ENCODE data around the gene CCNA2.

Gene CCNA2

GRCh38 chr4:121784975-121785374 is 38.7 kb downstream of the CCNA2 start:
- no peaks in the 10 kb centered on the region for H3K36me3 ChIP-seq (ENCODE audit: low read length)
- no peak overlapping the region for H2AFZ ChIP-seq (ENCODE audit: low read depth, low read length, severe bottlenecking)
- H3K9me3 ChIP-seq (ENCODE audit: insufficient read depth, low read length): no peaks in the 10 kb centered on the region
- no peaks in the 10 kb centered on the region for H3K9me2 ChIP-seq (replicated peaks; ENCODE audit: insufficient read depth, low read length)
- no peak overlapping the region for H3K4me3 ChIP-seq (ENCODE audit: insufficient read depth, low read length, poor library complexity, severe bottlenecking)
- no peak for TF ChIP-seq CTCF (IDR thresholded peaks at IDR 0.05; ENCODE audit: insufficient read depth, low read length, poor library complexity, severe bottlenecking)
- no peak for TF ChIP-seq EZH2phosphoT487 (conservative IDR thresholded peaks at IDR 0.05; ENCODE audit: low read length)
- no peaks in the 10 kb centered on the region for H3F3A ChIP-seq (ENCODE audit: insufficient read depth)
- no peaks in the 10 kb centered on the region for H4K20me1 ChIP-seq (ENCODE audit: low read depth, low read length)
- no peak overlapping the region for H3K27ac ChIP-seq (ENCODE audit: low read depth, low read length)
- no peaks in the 10 kb centered on the region for H3K79me2 ChIP-seq (ENCODE audit: insufficient read depth, low read length)
- no peak overlapping the region for H3K9ac ChIP-seq (ENCODE audit: low read length)
- no peak overlapping the region for H3K4me2 ChIP-seq (ENCODE audit: low read depth, low read length, poor library complexity, severe bottlenecking)
- H3K27me3 ChIP-seq (ENCODE audit: low read length): no peaks in the 10 kb centered on the region

- Histone ChIP-seq H3F3A (ENCODE audit: insufficient read depth) (no peaks in the 10 kb centered on the region), H4K20me1 (ENCODE audit: low read depth, low read length) (no peaks in the 10 kb centered on the region), H3K27me3 (ENCODE audit: low read length) (no peaks in the 10 kb centered on the region), H3K27ac (ENCODE audit: low read depth, low read length) (no peak overlapping the region), H3K9me3 (ENCODE audit: insufficient read depth, low read length) (no peaks in the 10 kb centered on the region), H2AFZ (ENCODE audit: low read depth, low read length, severe bottlenecking) (no peak overlapping the region), H3K4me2 (ENCODE audit: low read depth, low read length, poor library complexity, severe bottlenecking) (no peak overlapping the region), H3K9me2 (replicated peaks; ENCODE audit: insufficient read depth, low read length) (no peaks in the 10 kb centered on the region), H3K79me2 (ENCODE audit: insufficient read depth, low read length) (no peaks in the 10 kb centered on the region), H3K36me3 (ENCODE audit: low read length) (no peaks in the 10 kb centered on the region), H3K9ac (ENCODE audit: low read length) (no peak overlapping the region), H3K4me3 (ENCODE audit: insufficient read depth, low read length, poor library complexity, severe bottlenecking) (no peak overlapping the region)
- TF ChIP-seq EZH2phosphoT487 (conservative IDR thresholded peaks at IDR 0.05; ENCODE audit: low read length) (no peak), CTCF (IDR thresholded peaks at IDR 0.05; ENCODE audit: insufficient read depth, low read length, poor library complexity, severe bottlenecking) (no peak)
Measured at GRCh38 chr4:121784401-121784800, 39.3 kb downstream of the CCNA2 start.

- H2AFZ ChIP-seq (ENCODE audit: low read depth, low read length, severe bottlenecking): no peak overlapping the region
- H3K79me2 ChIP-seq (ENCODE audit: insufficient read depth, low read length): no peaks in the 10 kb centered on the region
- H3K27ac ChIP-seq (ENCODE audit: low read depth, low read length): no peak overlapping the region
- H3K27me3 ChIP-seq (ENCODE audit: low read length): no peaks in the 10 kb centered on the region
- H3F3A ChIP-seq (ENCODE audit: insufficient read depth): no peaks in the 10 kb centered on the region
- H3K9me2 ChIP-seq (replicated peaks; ENCODE audit: insufficient read depth, low read length): no peaks in the 10 kb centered on the region
- no peaks in the 10 kb centered on the region for H4K20me1 ChIP-seq (ENCODE audit: low read depth, low read length)
- H3K9ac ChIP-seq (ENCODE audit: low read length): no peak overlapping the region
- no peak for TF ChIP-seq EZH2phosphoT487 (conservative IDR thresholded peaks at IDR 0.05; ENCODE audit: low read length)
- TF ChIP-seq CTCF (IDR thresholded peaks at IDR 0.05; ENCODE audit: insufficient read depth, low read length, poor library complexity, severe bottlenecking): no peak
- H3K36me3 ChIP-seq (ENCODE audit: low read length): no peaks in the 10 kb centered on the region
- H3K4me2 ChIP-seq (ENCODE audit: low read depth, low read length, poor library complexity, severe bottlenecking): no peak overlapping the region
- no peak overlapping the region for H3K4me3 ChIP-seq (ENCODE audit: insufficient read depth, low read length, poor library complexity, severe bottlenecking)
- no peaks in the 10 kb centered on the region for H3K9me3 ChIP-seq (ENCODE audit: insufficient read depth, low read length)
Measured at GRCh38 chr4:121783210-121783609, 40.5 kb downstream of the CCNA2 start.
